ENCODE data around the gene BTG4. TPM values are rescaled to one million over a fixed set of nuclear protein-coding genes. Genes with fewer than 3 reads are reported as not detected.

The BTG4 gene
- total and polyA plus RNA-seq, 9 donors: 0.34 TPM; not detected in 8

- intact Hi-C loops (cut with DNase I): no loop called here
- TF ChIP-seq POLR2A (IDR thresholded peaks at IDR 0.05): no peak
- no peak for TF ChIP-seq EP300 (IDR thresholded peaks at IDR 0.05)
- TF ChIP-seq, protein P1, sequence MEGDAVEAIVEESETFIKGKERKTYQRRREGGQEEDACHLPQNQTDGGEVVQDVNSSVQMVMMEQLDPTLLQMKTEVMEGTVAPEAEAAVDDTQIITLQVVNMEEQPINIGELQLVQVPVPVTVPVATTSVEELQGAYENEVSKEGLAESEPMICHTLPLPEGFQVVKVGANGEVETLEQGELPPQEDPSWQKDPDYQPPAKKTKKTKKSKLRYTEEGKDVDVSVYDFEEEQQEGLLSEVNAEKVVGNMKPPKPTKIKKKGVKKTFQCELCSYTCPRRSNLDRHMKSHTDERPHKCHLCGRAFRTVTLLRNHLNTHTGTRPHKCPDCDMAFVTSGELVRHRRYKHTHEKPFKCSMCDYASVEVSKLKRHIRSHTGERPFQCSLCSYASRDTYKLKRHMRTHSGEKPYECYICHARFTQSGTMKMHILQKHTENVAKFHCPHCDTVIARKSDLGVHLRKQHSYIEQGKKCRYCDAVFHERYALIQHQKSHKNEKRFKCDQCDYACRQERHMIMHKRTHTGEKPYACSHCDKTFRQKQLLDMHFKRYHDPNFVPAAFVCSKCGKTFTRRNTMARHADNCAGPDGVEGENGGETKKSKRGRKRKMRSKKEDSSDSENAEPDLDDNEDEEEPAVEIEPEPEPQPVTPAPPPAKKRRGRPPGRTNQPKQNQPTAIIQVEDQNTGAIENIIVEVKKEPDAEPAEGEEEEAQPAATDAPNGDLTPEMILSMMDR (IDR thresholded peaks at IDR 0.05): no peak
- 70 to 78% (median 73%) methylated on average over 9 of the region's 9 CpGs for WGBS, 3 donors
These were observed 27.4 kb upstream of the BTG4 start for GRCh38 chr11:111539426-111540113.

DNA sequence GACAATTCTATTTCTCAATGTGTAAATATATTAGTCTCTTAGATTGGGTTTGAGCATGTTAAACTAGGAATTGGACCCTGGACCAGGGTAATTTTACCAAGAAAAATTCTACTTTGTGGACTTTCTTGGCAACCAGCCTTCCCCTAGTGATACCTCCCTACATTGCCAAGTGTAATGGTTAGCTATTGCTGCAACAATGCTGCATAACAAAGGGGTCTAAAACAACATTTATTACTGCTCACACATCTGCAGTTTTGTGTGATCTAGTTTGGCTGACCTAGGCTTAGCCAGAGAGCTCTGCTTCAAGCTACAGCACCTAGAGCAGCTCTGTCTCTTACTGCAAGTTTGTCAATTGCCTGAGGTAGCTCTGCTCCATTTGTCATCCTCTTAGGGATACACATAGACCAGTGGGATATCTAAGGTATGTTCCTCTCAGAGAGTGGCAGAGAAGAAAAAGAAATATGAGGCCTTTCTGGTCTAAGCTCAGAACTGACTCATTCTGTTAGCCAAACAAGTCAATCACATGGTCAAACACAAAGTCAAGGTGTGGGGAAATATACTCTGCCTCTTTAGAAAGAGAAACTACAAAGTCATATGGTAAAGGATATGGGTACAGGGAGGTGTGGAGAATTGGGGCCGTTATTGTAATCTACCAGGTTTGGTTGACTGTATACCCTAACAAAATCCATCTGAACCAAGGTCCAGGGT lies 26.4 kb upstream of the BTG4 start:
- Histone ChIP-seq H3K9me3 (no peaks in the 10 kb centered on the region), H3K4me3 (no peak overlapping the region), H3K27ac (no peak overlapping the region), H3K4me1 (ENCODE audit: insufficient read depth) (no peaks in the 10 kb centered on the region), H3K36me3 (no peaks in the 10 kb centered on the region), H3K27me3 (no peaks in the 10 kb centered on the region)
- 90 to 95% (median 94%) methylated on average over 1 of the region's 1 CpG for WGBS, 3 donors
- TF ChIP-seq EP300 (IDR thresholded peaks at IDR 0.05): no peak
- no peak for TF ChIP-seq POLR2A (IDR thresholded peaks at IDR 0.05)
- TF ChIP-seq, protein P1 (IDR thresholded peaks at IDR 0.05): no peak
- no peak for DNase-seq
- intact Hi-C loops (cut with DNase I): no loop called here

More at GRCh38 chr11:111539426-111540113, 27.4 kb upstream of the BTG4 start:
- Histone ChIP-seq H3K27me3 (no peaks in the 10 kb centered on the region), H3K36me3 (no peaks in the 10 kb centered on the region), H3K4me1 (ENCODE audit: insufficient read depth) (no peaks in the 10 kb centered on the region), H3K9me3 (no peaks in the 10 kb centered on the region), H3K27ac (peak overlapping the region in 1 of 2 donors; percentile 75), H3K4me3 (peak overlapping the region; percentile 61)
- DNase-seq: no peak

DNA sequence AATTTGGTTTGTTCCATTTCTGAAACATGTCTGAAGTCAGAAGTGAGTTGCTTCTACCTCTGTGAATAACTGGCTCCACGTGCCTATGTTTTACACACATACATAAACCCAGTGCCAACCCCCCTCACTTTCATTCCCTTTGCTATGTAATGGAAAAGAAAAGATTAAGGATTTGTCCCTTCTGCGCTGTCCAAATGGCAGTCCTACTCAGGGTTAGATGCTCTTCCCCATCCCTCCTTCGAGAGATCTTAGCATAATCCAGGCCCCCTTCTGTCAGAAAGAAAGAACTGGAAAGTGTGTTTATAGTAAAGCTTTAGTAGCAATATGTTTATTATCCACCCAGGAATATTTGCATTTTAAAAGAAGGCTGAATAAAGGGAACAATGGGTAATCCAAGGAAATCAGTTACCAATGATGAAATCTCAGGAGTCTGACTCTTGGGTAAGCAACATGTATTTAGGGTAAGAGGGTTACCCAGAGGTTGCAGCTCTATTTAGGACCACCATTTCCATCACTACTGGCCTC lies 25.2 kb upstream of the BTG4 start:
- WGBS, 3 donors: 70 to 77% (median 76%) methylated on average over 3 of the region's 3 CpGs
- Histone ChIP-seq H3K36me3 (no peaks in the 10 kb centered on the region), H3K4me1 (ENCODE audit: insufficient read depth) (no peaks in the 10 kb centered on the region), H3K27ac (no peak overlapping the region), H3K27me3 (no peaks in the 10 kb centered on the region), H3K9me3 (no peaks in the 10 kb centered on the region), H3K4me3 (no peak overlapping the region)
- no peak for DNase-seq
- intact Hi-C loops (cut with DNase I): no loop called here
- TF ChIP-seq POLR2A (IDR thresholded peaks at IDR 0.05) (no peak), EP300 (IDR thresholded peaks at IDR 0.05) (no peak)
- TF ChIP-seq, protein P1 (IDR thresholded peaks at IDR 0.05): no peak

DNA sequence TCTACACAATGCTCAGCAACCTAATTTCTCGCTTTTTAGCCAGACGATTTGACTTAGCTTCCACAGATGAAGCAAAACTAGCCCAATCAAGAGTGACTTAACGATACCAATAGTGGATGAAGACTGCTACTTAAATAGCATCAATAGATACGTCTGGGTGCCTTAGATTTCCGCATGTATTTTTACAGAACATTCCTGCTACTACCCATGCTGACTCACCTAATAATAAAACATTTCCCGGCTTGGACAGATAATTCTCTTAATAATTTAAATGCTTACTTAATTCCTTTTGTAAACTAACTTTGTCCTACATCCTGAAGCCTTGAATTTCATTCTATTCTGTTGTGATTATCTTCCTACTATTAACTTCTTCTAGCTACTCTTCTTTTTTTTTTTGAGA lies 23.1 kb upstream of the BTG4 start:
- intact Hi-C loops (cut with DNase I): no loop called here
- H3K27me3 ChIP-seq: no peaks in the 10 kb centered on the region
- WGBS, 3 donors: 73 to 80% (median 77%) methylated on average over 6 of the region's 6 CpGs
- H3K4me1 ChIP-seq (ENCODE audit: insufficient read depth): no peaks in the 10 kb centered on the region
- DNase-seq: no peak
- TF ChIP-seq, protein P1 (IDR thresholded peaks at IDR 0.05): no peak
- no peak for TF ChIP-seq EP300 (IDR thresholded peaks at IDR 0.05)
- no peak for TF ChIP-seq POLR2A (IDR thresholded peaks at IDR 0.05)
- H3K9me3 ChIP-seq: no peaks in the 10 kb centered on the region
- H3K27ac ChIP-seq: no peak overlapping the region
- H3K4me3 ChIP-seq: no peak overlapping the region
- H3K36me3 ChIP-seq: no peaks in the 10 kb centered on the region
